GM21825 (cell line): ENCODE data around the gene CCDC34.

Experiments used
- ATAC-seq: cut with Tn5 transposase; IDR thresholded peaks from one replicate; pipeline ENCODE4 v1.9.1; 2021; ENCODE audit warnings: mild to moderate bottlenecking, moderate library complexity; ENCODE audit not compliant: unreplicated experiment

Gene CCDC34

GRCh38 chr11:27392278-27393114 lies 29.5 kb upstream of the CCDC34 start:
- no peak for ATAC-seq

GRCh38 chr11:27391331-27392015 lies 28.5 kb upstream of the CCDC34 start:
- ATAC-seq: no peak

- no peak for ATAC-seq
Observed at GRCh38 chr11:27390318-27391295, 27.6 kb upstream of the CCDC34 start.

DNA sequence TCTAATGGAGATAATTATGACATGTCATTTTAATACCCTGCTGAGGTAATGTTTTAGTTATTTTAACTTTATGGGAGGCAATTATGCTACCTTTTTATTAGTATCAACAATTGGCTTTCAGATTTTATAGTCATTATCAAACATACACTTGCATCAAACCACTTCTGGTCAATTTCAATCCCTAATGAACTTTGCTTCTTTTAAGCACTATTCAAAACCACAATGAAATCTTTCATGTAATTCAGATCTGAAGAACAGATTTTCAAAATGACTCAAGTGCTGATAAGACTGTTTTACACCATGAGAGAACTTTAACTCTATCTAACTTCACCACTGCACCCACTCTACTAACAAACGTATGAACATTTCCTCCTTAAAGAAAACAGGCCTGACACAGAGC lies 25.9 kb upstream of the CCDC34 start:
- ATAC-seq: no peak

- no peak for ATAC-seq
Observed at GRCh38 chr11:27388001-27388400, 25.0 kb upstream of the CCDC34 start.

DNA sequence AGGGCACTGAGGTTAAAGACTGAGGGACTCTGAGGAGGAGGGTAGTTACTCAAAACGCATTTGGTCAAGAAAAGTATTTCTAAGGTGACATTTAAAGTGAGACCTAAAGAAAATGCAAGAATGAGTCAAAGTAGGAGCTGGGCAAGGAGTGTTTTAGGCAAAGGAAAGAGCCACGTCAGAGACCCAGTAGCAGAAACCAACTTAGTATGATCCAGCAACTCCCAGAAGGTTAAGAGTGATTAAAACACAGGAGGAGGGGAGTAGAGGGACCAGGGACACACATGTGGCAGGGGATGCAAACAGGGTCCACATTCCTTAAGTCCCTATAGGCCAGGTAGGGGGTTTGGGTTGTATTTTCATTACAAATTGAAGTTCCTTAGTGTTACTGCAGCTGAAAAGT lies 24.3 kb upstream of the CCDC34 start:
- ATAC-seq: no peak

DNA sequence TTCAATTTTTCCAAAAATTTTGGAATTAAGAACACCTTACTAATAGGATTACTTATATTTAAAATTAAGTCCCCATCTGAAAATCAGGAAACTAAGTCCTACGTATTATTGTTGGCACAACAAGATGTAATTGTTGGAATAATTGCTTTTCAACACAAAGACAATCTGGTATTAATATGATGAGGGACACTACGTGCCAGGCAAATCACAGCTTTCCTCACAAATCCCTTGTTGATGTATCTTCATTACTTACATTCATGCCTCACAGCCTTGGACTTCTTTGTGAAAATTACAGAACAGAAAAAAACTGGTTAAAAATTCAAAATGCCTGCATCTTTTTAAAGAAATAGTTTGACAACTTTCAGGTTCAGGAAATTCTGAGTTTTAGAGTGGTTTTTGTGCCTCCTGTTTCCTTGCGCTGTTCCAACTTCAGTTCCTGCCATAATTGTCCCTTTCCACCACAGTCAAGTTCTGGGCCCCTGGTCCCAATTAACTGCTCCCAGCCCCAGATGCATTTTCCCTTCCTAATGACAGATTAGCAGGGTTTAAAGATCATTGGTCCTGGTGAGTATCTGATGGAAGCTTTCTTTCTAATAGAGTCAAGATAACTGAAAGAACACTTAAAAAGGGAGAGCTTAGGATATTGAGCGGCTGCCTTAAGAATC lies 23.3 kb upstream of the CCDC34 start:
- no peak for ATAC-seq

- no peak for ATAC-seq
Observed at GRCh38 chr11:27385245-27385644, 22.2 kb upstream of the CCDC34 start.

DNA sequence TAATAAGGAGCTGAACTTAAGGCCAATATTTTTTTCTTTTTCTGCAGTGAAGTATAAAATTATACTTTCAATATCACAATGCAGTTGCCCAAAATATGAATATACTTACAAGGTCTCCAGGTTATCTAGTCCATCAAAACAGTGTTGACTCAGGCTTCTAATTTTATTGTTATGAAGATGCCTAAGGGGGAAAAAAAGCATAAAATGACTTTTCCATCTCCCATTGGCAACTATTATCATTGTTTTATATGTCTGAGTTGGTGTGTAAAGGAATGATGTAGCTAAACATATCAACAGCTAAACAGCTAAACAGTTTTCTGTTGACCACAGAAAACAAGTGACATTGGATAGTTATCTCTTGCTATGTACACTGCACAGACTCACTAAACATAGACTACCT lies 21.2 kb upstream of the CCDC34 start:
- ATAC-seq: no peak

DNA sequence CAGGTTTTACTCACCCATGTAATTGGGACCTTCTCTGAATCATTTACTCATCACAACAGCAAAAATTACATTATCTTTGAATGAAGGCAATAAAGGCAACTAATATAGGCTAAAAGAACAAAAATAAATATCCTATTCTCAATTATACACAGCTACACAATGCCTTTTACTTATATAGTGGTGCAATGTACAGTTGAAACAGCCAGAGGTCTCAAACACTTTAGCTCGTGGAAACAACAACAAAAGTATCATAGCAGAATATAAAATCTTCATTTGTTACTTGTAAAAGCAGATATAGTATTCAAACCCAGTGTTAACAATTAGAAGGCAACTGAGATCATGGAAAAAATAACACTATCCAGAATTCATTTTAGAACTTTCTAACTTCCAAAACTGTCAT lies 20.6 kb upstream of the CCDC34 start:
- ATAC-seq: no peak

GRCh38 chr11:27381238-27381666 lies 18.2 kb upstream of the CCDC34 start:
- ATAC-seq: no peak

DNA sequence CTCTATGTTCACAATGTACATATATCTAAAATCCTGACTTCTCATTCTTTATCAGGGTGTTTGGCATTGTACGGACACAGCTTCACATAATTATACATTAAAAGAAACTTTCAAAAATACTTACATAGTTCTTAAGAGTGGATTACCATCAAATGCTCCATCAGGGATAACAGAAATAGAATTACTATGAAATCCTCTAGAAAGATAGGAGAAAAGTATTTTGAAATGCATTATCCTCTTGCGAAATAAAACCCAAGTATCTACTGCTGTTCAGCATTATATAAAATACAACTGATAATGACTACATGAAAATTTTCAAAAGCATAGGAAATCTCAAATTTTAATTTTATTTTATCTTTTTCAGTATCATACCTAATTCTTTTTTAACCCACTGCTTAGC lies 17.8 kb upstream of the CCDC34 start:
- ATAC-seq: no peak

DNA sequence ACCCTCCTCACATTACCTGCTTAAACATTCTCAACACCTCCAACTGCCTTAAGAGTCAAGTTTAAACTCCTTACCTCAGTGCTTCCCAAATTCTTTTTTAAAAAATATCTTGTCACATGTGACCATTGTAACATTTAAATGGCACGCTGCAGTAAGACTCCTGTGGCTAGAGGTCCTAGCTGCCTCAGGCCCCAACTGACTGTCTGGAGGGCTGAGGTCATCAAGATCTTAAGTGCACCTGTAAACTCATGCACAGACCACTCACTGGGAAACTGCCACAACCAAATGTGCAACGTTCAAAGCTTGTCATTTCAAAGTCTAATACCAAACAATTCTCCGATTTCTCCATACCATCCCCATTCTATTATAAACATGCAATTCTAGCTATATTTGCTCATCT lies 16.4 kb upstream of the CCDC34 start:
- ATAC-seq: no peak

DNA sequence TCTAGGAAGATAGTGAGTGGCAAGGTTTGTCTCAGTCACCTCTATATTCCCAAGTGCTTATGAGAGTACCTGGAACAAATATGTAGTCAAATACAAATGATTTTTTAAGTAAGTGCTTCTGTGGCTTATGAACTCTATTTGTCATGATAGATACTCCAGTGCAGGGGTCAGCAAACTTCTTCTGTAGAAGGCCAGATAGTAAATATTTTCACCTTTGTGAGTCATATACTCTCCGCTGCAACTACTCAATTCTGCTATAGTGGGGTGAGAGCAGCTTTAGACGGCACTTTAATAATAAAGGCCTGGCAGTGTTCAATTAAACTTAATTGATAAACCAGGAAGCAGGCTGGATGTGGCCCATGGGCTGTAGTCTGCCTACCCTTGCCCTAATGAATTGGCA lies 12.4 kb upstream of the CCDC34 start:
- ATAC-seq: no peak

GRCh38 chr11:27373856-27374602 lies 11.0 kb upstream of the CCDC34 start:
- no peak for ATAC-seq

DNA sequence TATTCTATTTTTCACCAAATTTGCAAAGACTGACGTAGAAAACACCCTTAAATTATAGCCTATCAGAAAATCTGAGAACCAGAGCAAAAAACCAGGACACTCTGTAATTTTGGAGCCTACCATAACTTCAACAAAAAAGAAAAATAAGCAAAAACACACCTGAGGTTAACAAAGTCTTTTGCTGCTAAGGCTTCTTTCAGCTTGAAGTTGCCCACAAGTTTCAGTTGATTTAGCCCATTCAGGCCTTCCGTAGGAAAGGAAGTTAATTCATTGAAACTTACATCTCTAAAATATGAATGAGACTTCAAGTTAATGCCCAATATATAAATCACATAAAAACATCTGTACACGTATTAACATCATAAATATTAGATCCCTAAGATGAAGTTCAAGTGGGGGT lies 10.4 kb upstream of the CCDC34 start:
- no peak for ATAC-seq

DNA sequence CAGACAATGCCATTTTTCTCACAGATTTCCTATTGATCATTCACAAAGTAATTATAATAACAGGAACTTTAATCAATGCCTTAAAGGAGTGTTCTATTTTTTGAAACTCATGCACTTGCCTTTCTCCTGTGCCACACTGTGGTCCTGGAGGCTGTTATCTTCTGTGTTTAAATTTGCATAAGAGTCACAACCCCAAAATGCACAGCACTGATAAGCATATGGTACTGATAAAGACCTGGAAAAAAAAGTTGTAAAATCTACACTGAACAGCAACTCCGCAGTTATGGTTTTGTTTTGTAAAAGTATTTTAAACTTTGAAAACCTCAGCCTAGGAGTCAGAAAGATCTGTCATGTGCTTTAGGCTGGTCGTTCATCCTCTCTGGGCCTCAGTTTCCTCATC lies 9.1 kb upstream of the CCDC34 start:
- ATAC-seq: no peak

- ATAC-seq: no peak
Observed at GRCh38 chr11:27371489-27371888, 8.5 kb upstream of the CCDC34 start.

- ATAC-seq: no peak
Observed at GRCh38 chr11:27370374-27370773, 7.4 kb upstream of the CCDC34 start.

DNA sequence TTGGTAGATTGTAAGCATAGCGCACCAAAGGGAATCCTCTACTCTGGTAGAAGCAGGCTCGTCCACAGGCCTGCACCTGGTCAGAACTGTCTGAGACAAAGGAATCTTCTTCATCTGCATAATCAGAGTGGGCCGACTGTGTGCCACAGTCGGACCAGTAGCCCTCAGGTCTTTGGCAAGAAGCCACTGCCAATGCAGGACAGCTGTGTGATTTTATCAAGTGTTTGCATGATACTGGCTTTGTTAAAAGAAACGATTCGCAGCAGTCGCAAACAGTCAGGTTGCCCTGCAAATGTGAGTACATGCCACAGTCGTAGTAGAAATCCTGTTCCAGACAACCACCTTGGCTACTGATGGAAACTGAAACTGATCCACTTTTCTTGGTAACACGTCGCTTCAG lies 4.9 kb upstream of the CCDC34 start:
- no peak for ATAC-seq
